ENCODE data around the gene WASHC4. TPM values are rescaled to one million over a fixed set of nuclear protein-coding genes. Genes with fewer than 3 reads are reported as not detected.
A peak's percentile ranks its signal among the peaks of the same experiment; 100 is the strongest.
"Not testable (repeated sequence)": the region's sequence is repeated elsewhere in the genome, so short reads cannot be mapped to it uniquely, and the experiment has no call there.

The WASHC4 gene
- total RNA-seq, 4 donors from 2014 or later = 56.6 to 93.3 (median 71.4) TPM

DNA sequence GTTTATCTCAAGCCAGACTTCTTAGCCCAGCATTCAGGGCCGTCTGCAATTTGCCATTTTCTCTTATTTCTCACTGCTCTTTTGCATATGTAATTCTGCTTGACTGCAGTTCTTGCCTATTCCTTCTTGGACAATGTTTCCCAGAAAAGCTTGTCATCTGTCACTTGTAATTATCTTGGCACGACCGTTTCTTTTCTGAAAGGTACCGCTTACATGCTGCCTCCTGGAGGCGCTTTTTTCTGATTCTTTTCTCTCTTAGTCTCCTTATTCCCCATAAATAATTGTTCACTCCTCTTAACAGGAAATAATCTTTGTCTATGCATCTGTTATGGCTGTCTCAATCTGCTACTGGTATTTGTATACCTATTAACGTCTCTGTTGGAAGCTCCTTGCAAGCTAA is 22.0 kb upstream of the WASHC4 start:
- H3K9me3 ChIP-seq = no peaks in the 10 kb centered on the region
- no peak overlapping the region for H3K27ac ChIP-seq
- no peaks in the 10 kb centered on the region for H3K36me3 ChIP-seq
- DNase-seq = no peak
- H3K4me1 ChIP-seq = peaks cover 0 to 6% (median 0%) of the 10 kb centered on the region in 4 donors
- TF ChIP-seq, protein P1, sequence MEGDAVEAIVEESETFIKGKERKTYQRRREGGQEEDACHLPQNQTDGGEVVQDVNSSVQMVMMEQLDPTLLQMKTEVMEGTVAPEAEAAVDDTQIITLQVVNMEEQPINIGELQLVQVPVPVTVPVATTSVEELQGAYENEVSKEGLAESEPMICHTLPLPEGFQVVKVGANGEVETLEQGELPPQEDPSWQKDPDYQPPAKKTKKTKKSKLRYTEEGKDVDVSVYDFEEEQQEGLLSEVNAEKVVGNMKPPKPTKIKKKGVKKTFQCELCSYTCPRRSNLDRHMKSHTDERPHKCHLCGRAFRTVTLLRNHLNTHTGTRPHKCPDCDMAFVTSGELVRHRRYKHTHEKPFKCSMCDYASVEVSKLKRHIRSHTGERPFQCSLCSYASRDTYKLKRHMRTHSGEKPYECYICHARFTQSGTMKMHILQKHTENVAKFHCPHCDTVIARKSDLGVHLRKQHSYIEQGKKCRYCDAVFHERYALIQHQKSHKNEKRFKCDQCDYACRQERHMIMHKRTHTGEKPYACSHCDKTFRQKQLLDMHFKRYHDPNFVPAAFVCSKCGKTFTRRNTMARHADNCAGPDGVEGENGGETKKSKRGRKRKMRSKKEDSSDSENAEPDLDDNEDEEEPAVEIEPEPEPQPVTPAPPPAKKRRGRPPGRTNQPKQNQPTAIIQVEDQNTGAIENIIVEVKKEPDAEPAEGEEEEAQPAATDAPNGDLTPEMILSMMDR (IDR thresholded peaks at IDR 0.05) = no peak
- TF ChIP-seq POLR2A (IDR thresholded peaks at IDR 0.05) = no peak
- H3K27me3 ChIP-seq = no peaks in the 10 kb centered on the region
- H3K4me3 ChIP-seq = no peak overlapping the region

DNA sequence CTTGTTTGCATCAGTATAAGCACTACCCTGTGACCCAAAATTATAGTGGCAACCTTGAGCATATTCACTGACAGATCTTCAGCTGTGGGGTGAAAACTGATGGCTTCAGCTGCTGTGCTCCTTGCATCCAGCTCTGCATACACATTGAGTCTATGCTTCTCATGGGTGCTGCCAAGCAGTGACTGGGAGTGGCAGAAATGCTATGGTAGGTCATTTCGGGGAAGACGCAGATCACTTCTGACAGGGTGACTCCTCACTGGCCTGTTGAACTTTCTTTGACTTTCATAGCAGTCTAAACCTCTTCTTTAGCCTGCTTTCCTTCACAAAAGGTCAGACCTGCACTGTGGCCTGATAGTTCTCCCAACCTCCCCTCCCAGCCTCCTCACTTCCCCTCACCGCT is 17.7 kb upstream of the WASHC4 start:
- Histone ChIP-seq H3K36me3 (no peaks in the 10 kb centered on the region), H3K27ac (no peak overlapping the region), H3K9me3 (peaks cover 0 to 2% (median 0%) of the 10 kb centered on the region in 4 donors), H3K27me3 (no peaks in the 10 kb centered on the region), H3K4me1 (no peaks in the 10 kb centered on the region), H3K4me3 (no peak overlapping the region)
- DNase-seq = no peak
- TF ChIP-seq, protein P1 (IDR thresholded peaks at IDR 0.05) = no peak
- no peak for TF ChIP-seq POLR2A (IDR thresholded peaks at IDR 0.05)

DNA sequence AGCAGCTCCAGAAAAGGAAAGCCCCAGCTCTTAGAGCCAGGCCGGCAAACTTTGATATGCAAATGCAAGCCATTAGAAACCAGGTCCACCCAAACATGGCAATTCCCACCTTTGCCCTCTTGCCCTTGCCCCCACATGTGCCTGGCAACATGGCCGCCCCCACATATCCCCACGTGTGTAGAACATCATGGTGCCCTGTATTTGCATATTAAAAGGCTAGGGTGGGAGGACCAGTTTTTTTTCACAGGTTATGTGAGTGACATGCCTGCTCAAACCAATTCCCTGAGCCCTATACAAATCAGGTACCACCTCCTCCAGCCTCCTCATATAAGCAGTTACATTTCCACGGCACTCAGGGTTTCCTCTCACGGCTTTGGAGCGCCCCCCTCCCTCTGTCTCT is 17.2 kb upstream of the WASHC4 start:
- Histone ChIP-seq H3K36me3 (no peaks in the 10 kb centered on the region), H3K9me3 (peaks cover 0 to 5% (median 0%) of the 10 kb centered on the region in 4 donors), H3K27me3 (no peaks in the 10 kb centered on the region), H3K4me3 (no peak overlapping the region), H3K27ac (no peak overlapping the region), H3K4me1 (no peaks in the 10 kb centered on the region)
- DNase-seq = no peak
- TF ChIP-seq, protein P1 (IDR thresholded peaks at IDR 0.05) = no peak
- TF ChIP-seq POLR2A (IDR thresholded peaks at IDR 0.05) = no peak

DNA sequence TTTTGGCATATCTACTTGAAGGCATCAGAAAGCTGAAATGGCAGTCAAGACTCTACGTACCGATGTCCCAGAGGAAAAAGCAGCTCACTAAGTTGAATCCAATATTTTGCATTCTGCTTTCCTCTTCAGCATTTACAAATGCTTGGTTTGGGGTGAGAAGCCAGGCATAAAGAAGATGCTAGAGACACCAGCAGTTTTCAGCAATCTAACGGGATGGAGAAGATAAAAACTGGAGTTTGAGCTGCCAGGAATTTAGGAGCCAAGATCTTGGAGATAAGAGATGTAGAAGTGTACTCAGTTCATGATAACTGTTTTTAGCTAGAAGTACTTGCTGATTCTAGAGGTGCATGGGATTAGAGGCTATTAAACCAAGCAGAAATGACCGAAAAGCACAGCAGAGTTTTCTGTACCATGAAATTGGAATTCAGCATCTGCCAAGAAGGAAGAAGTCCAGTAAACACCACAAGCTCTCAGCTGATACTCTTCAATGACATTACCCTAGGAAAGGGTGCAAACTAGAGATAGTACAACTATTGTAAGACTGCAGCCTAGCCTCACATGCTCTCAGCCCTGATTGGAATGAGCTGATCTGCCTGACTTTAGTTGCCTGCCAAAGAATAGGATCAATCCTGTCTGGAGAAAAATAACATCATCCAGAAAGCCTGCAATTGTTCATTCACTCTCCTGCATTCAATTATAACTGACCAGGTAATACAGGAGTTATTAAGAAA is 15.9 kb upstream of the WASHC4 start:
- Histone ChIP-seq H3K27ac (no peak overlapping the region), H3K27me3 (no peaks in the 10 kb centered on the region), H3K9me3 (peaks cover 0 to 8% (median 0%) of the 10 kb centered on the region in 4 donors), H3K4me1 (no peaks in the 10 kb centered on the region), H3K36me3 (no peaks in the 10 kb centered on the region), H3K4me3 (no peak overlapping the region)
- TF ChIP-seq, protein P1 (IDR thresholded peaks at IDR 0.05) = no peak
- TF ChIP-seq POLR2A (IDR thresholded peaks at IDR 0.05) = no peak
- no peak for DNase-seq

DNA sequence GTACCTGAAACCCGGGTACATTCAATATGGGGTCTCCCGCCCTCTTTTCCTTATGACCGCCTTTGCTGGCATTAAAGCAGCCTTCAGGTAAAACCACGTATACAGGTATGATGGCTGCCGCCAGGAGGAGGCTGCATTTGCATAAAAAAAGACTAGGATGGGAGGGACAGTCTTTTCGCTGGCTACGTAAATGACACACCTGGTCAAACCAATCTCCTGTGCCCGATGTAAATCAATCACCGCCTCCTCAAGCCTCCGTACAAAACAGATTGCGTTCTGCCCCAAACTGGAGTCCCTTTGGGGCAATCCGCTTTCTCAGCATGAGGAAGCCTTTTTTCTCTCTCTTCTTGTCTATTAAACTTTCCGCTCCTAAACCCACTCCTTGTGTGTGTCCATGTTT is 15.2 kb upstream of the WASHC4 start:
- H3K36me3 ChIP-seq = no peaks in the 10 kb centered on the region
- H3K27me3 ChIP-seq = no peaks in the 10 kb centered on the region
- no peak overlapping the region for H3K27ac ChIP-seq
- H3K9me3 ChIP-seq = peaks cover 0 to 8% (median 0%) of the 10 kb centered on the region in 4 donors
- no peak for TF ChIP-seq POLR2A (IDR thresholded peaks at IDR 0.05)
- TF ChIP-seq, protein P1 (IDR thresholded peaks at IDR 0.05) = peak in 1 of 6 experiments; percentile 5
- DNase-seq = no peak
- no peak overlapping the region for H3K4me3 ChIP-seq
- no peaks in the 10 kb centered on the region for H3K4me1 ChIP-seq

DNA sequence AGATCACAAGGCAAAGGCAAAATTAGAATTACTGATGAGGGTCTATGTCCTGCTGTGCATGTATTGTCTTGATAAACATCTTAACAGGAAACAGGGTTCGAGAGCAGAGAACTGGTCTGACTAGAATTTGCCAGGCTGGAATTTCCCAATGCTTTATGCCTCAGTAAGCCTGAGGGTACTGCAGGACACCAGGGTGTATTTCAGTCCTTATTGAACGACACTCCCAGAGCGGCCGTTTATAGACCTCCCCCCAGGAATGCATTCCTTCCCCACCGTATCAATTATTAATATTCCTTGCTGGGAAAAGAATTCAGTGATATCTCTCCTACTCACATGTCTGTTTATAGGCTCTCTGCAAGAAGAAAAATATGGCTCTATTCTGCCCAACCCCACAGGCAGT is 12.2 kb upstream of the WASHC4 start:
- DNase-seq, H3K27me3 ChIP-seq, H3K27ac ChIP-seq, H3K4me1 ChIP-seq, H3K4me3 ChIP-seq, H3K9me3 ChIP-seq, H3K36me3 ChIP-seq: not testable (repeated sequence)
